Right ventricle myocardium inferior (tissue), 1 donor: Measurements from ENCODE around the gene LAMB4. TPM values are rescaled to one million over a fixed set of nuclear protein-coding genes. Genes with fewer than 3 reads are reported as not detected.

Source experiments
- ATAC-seq: fragments of 200-7000 bp; cut with Tn5 transposase; one replicate; pipeline ENCODE4 v1.9.1; 2020; ENCODE audit warnings: mild to moderate bottlenecking, moderate library complexity
- DNase-seq: peaks from one replicate; pipeline ENCODE4 v3.0.0; 2021; ENCODE audit errors: missing footprints
- intact Hi-C: fragments of 100-400 bp; cut with DNase I; formaldehyde crosslinking; loops from one replicate; pipeline ENCODE4 v1.11.0; 2022
- long read RNA-seq: library from polyadenylated mRNA; unstranded; transcript quantifications from one replicate; pipeline ENCODE4 v2.0.0, GENCODE V29; 2021
- total RNA-seq: library from RNA; stranded (reverse); fragmentation: NEBNext Ultra II Directional; extraction: Animal tissue kit (Norgen Biotek cat#: 25700); gene quantifications from one replicate; pipeline ENCODE4 v1.2.1, GENCODE V29; 2021
- donor health status: DM: no; HTN: yes; CAD: no; lungs with severe emphysema.

LAMB4 gene
- 0.19 TPM for total RNA-seq
- long read RNA-seq = 0 reads

- intact Hi-C loops = no loop called here
- DNase-seq (no peak), ATAC-seq (no peak)
These were observed at the start of gene LAMB4 for GRCh38 chr7:108130261-108130660. LAMB4 (minus strand) TSS chr7:108130361; CDS start chr7:108123164, 7,197 bp downstream.

GRCh38 chr7:108178398-108178797 lies 48.2 kb upstream of the LAMB4 start:
- intact Hi-C loops = no loop called here
- ATAC-seq = no peak

GRCh38 chr7:108171164-108171563 lies 41.0 kb upstream of the LAMB4 start:
- no peak for DNase-seq

More at GRCh38 chr7:108178398-108178797, 48.2 kb upstream of the LAMB4 start:
- DNase-seq = no peak

GRCh38 chr7:108170251-108170650 lies 40.1 kb upstream of the LAMB4 start:
- ATAC-seq (no peak), DNase-seq (no peak)
- intact Hi-C loops = no loop called here

More at GRCh38 chr7:108171164-108171563, 41.0 kb upstream of the LAMB4 start:
- intact Hi-C loops = no loop called here
- ATAC-seq = no peak

GRCh38 chr7:108167460-108167859 lies 37.3 kb upstream of the LAMB4 start:
- intact Hi-C loops = no loop called here
- ATAC-seq (no peak), DNase-seq (no peak)

- no peak for ATAC-seq
- intact Hi-C loops = no loop called here
- no peak for DNase-seq
These were observed 36.5 kb upstream of the LAMB4 start for GRCh38 chr7:108166687-108167086.

GRCh38 chr7:108165723-108166122 lies 35.6 kb upstream of the LAMB4 start:
- intact Hi-C loops = no loop called here
- DNase-seq = no peak
- no peak for ATAC-seq

- intact Hi-C loops = no loop called here
- ATAC-seq (no peak), DNase-seq (no peak)
These were observed 34.8 kb upstream of the LAMB4 start for GRCh38 chr7:108164946-108165345.

- intact Hi-C loops = no loop called here
- DNase-seq (no peak), ATAC-seq (no peak)
These were observed 34.2 kb upstream of the LAMB4 start for GRCh38 chr7:108164342-108164741.

GRCh38 chr7:108158776-108159175 lies 28.6 kb upstream of the LAMB4 start:
- DNase-seq (no peak), ATAC-seq (no peak)
- intact Hi-C loops = no loop called here

GRCh38 chr7:108157606-108158335 lies 27.6 kb upstream of the LAMB4 start:
- intact Hi-C loops = no loop called here
- ATAC-seq = no peak
- DNase-seq = no peak

- intact Hi-C loops = no loop called here
- DNase-seq (no peak), ATAC-seq (no peak)
These were observed 26.9 kb upstream of the LAMB4 start for GRCh38 chr7:108156897-108157605.

GRCh38 chr7:108152198-108152597 lies 22.0 kb upstream of the LAMB4 start:
- intact Hi-C loops = no loop called here

GRCh38 chr7:108149908-108150307 lies 19.7 kb upstream of the LAMB4 start:
- ATAC-seq (no peak), DNase-seq (no peak)
- intact Hi-C loops = loop anchor here (5.0 kb wide), 3 partner anchors 148 to 688 kb away; partner anchors contain the start of genes CBLL1 and LAMB1

More at GRCh38 chr7:108152198-108152597, 22.0 kb upstream of the LAMB4 start:
- ATAC-seq (no peak), DNase-seq (no peak)

- no peak for ATAC-seq
- no peak for DNase-seq
- intact Hi-C loops = loop anchor here (5.0 kb wide), 3 partner anchors 147 to 687 kb away; partner anchors contain the start of genes CBLL1 and LAMB1
These were observed 19.0 kb upstream of the LAMB4 start for GRCh38 chr7:108149119-108149518.

- intact Hi-C loops = loop anchor here (2.0 to 5.0 kb wide), 5 partner anchors 38 to 685 kb away; partner anchors contain the start of genes CBLL1 and LAMB1
- DNase-seq (peak; percentile 55), ATAC-seq (no peak)
These were observed 16.9 kb upstream of the LAMB4 start for GRCh38 chr7:108147031-108147563.

GRCh38 chr7:108146070-108146842 lies 16.1 kb upstream of the LAMB4 start:
- no peak for DNase-seq
- intact Hi-C loops = loop anchor here (2.0 to 5.0 kb wide), 5 partner anchors 37 to 684 kb away; partner anchors contain the start of genes CBLL1 and LAMB1
- peak; percentile 90 for ATAC-seq

- intact Hi-C loops = loop anchor here (5.0 kb wide), 3 partner anchors 143 to 683 kb away; partner anchors contain the start of genes CBLL1 and LAMB1
- ATAC-seq (no peak), DNase-seq (no peak)
These were observed 15.2 kb upstream of the LAMB4 start for GRCh38 chr7:108145401-108145800.

GRCh38 chr7:108144931-108145330 lies 14.8 kb upstream of the LAMB4 start:
- intact Hi-C loops = loop anchor here (5.0 kb wide), 3 partner anchors 143 to 683 kb away; partner anchors contain the start of genes CBLL1 and LAMB1
- no peak for DNase-seq
- ATAC-seq = no peak
